Kidney glomerular epithelial cell (primary cell): ENCODE measurements around the gene CEBPB.
"Not testable (repeated sequence)": the region's sequence is repeated elsewhere in the genome, so short reads cannot be mapped to it uniquely, and the experiment has no call there.

ENCODE experiments used
- DNase-seq: peaks from one replicate; lab custom pipeline; 2025; lab: John Stamatoyannopoulos, UW

Gene CEBPB

GRCh38 chr20:50193199-50193835 lies 2.7 kb downstream of the CEBPB start:
- DNase-seq = no peak

DNA sequence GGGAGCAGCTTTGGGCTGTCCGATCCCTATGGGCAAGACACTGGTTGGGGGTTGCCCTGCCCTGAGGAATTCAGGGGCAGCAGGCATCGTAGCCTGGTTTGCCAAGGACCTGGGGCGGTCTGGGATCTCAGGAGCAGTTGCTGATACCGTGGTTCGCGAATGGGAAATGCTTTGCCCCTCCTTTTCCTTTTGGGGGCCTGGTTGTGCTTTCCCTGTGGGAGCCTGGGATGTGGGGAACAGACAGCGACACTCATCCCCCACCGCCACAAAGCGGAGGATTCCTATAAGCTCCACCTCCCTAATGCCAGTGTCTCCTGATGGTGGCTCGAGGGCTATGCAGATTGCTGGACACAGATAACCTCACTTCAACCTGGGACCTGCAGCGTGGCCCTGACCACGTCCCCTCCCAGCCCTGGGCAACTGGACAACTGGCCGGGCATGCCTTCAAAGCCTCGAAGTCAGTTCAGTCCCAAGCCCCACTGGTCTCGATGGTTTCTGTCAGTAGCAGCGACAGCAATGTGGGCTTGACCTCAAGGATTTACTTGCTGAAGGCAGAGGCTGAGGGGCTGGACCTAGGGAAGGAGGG lies 3.3 kb downstream of the CEBPB start:
- DNase-seq = no peak

DNA sequence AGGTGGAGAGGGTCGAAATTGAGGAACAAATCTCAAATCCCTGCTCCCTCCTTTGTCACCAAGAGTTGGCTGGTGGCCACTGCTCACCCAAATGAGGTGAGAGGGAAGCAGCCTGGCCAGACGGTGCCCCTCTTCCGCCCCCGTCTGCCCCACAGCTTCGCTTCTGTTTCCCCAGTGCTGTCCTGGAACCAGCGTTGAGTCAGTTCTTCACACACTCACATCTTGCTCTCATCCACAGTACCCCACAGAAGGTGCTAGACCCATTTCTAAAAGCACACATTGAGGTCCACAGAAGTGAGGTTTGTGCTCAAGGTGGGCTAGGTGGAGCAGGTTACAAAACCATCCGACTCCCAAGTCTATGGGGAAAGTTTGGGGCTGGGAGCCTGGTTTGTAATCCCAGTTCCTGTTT lies 3.8 kb downstream of the CEBPB start:
- no peak for DNase-seq

DNA sequence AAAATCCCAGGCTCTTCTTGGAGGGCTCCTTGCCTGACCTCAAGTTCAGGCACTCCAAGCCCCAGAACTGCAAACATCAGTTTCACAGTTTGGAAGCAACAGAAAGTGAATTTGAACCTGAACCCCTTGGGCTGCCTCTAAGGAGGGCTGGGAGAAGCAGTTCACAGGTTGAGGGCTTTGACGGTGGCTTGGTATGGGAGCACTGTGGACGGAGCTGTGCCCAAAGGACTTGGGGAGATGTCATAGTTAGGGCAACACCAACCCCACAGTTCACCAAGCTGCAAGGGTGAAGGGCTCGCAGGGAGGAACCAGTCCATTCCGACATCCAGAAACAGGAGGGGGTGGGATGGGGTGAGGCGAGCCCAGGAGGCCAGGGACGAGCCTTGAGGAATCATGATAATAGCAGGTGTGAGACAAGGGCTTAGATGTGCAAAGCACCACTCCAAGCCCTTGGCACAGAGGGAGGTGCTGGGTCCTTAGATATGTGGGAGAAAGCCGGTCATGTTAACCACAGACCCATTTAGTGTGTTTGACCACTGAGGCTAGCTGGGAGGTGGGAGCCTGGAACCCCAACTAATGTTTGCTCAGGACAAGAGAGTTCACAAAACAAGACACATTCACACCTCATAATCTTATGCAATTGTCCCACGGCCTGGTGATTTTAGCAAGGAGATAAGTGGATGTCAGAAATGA lies 4.3 kb downstream of the CEBPB start:
- DNase-seq = no peak

GRCh38 chr20:50195524-50196120 lies 5.0 kb downstream of the CEBPB start:
- DNase-seq = no peak

DNA sequence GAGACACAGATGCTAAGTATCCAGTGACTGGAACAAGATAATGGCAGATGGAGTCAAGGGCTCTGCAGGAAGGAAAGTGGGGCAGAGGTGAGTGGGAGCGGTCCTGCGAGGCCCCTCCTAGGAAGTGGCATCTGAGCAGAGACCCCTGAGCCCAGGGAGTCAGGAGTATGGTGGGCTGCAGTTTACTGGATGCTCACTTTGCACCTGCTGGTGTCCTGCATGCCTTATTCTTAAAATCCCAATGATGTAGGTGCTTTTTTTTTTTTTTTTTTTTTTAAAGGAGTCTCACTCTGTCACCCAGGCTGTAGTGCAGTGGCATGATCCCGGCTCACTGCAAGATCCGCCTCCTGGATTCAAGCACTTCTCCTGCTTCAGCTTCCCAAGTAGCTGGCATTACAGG lies 5.6 kb downstream of the CEBPB start:
- DNase-seq = no peak

- DNase-seq = no peak
Observed at GRCh38 chr20:50196896-50197295, 6.3 kb downstream of the CEBPB start.

DNA sequence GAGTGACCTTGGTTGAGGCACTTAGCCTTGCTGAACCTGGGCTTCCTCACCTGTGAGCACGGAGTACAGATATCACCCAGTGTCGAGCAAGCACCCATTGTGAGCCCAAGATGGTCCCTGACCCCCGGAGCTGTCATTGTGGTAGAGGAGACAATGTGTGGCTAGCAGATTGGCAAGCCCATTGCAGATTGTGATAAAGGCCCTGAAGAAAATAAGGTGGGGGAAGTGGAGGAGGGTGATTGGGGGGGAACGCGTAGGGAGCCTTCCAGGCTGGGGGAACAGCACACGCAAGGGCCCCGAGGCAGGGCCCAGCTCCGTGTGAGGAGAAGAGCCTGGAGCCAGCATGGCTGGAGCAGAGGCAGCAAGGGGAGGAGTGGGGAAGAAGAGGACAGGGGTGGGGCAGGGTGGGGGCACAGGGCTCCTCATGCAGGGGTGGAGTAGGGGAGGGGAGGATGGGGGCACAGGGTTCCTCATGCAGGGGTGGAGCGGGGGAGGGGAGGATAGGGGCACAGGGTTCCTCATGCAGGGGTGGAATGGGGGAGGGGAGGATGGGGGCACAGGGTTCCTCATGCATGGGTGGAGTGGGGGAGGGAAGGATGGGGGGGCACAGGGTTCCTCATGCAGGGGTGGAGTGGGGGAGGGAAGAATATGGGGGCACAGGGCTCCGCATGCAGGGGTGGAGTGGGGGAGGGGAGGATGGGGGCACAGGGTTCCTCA lies 7.0 kb downstream of the CEBPB start:
- no peak for DNase-seq

DNA sequence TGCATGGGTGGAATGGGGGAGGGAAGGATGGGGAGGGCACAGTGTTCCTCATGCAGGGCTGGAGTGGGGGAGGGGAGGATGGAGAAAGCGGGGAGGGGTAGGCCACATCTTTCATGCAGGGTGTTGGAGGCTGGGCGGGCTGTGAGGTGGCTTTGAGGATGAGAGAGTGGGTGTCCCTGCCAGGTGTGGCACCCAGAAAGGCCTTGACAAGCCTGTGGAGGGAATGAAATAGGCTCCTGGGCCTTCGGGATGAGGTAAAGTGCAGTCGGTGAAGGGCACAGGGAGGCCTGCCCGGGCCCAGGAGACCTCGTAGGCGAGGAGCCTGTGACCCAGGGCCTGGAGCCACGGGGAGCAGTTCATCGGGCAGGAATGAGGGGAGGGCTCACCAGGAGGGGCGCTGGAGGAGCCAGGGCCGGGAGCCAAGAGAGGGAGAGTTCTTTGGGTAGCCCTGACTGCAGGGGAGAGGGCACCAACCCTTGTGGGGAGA lies 7.6 kb downstream of the CEBPB start:
- no peak for DNase-seq

DNA sequence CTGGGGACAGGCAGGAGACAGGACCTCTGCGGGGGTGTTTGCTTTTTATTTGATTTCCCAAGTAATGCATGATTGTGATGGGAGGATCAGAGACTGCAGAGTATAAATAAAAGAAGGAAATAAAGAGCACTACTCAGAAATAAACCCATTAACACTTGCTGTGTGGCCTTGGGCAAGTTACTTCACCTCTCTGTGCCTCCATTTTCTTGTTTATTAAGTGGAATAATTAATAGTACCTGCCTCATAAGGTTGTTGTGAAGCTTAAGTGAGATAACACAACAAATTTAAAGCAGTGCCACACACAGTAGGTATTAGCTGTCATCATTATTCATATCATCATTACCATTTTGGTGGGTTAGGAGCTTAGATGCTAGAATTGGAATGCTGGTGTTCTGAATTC lies 8.1 kb downstream of the CEBPB start:
- no peak for DNase-seq

DNA sequence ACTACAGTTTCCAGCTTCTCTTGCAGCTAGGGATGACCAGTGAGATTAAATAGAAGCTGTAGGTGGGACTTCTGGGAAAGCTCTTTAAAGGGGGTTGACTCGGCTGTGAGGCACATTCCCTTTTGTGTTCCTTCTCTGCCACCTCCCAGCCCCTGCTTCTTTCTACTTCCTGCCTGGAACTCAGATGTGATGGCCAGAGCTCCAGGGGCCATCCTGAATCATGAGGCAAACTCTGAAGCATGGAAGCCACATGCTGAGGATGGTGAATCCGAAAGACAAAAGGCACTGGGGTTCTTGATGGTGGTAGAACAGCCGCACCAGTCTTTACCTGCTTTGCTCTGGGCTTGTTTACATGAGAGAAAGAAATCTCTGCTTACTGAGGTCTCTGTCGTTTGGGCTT lies 9.1 kb downstream of the CEBPB start:
- no peak for DNase-seq

DNA sequence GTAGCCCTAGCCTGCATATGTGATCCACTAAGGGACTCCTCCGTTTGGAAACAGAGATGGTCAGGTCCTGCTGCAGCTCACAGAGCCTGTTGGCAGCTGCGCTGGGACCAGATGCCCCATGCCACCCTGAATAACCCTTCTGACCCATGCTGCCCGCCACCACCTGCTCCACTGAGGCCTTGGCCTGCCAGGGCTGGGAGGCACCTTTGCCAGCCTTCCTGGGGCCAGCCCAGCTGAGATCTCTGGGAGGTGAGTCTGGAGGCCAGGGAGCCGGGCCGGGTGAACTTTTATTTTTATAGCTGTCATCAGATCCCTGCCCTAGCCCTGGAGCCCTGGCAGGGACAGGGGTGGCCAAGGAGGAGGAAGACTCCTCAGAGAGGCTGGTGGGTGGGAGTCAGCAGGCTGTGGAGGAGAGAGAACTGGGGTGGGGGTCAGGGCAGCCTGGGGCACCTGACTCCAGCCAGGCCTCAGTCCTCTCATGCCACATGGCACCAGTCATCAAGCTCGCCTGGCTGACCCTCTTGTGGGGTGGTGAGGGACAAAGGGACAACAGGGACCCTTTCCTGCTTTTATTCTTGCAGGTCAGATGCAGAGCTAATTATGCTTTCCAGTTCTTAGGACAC lies 10.0 kb downstream of the CEBPB start:
- DNase-seq = no peak

GRCh38 chr20:50201710-50202109 lies 11.1 kb downstream of the CEBPB start:
- not testable (repeated sequence) for DNase-seq

- no peak for DNase-seq
Observed at GRCh38 chr20:50202677-50203076, 12.0 kb downstream of the CEBPB start.

DNA sequence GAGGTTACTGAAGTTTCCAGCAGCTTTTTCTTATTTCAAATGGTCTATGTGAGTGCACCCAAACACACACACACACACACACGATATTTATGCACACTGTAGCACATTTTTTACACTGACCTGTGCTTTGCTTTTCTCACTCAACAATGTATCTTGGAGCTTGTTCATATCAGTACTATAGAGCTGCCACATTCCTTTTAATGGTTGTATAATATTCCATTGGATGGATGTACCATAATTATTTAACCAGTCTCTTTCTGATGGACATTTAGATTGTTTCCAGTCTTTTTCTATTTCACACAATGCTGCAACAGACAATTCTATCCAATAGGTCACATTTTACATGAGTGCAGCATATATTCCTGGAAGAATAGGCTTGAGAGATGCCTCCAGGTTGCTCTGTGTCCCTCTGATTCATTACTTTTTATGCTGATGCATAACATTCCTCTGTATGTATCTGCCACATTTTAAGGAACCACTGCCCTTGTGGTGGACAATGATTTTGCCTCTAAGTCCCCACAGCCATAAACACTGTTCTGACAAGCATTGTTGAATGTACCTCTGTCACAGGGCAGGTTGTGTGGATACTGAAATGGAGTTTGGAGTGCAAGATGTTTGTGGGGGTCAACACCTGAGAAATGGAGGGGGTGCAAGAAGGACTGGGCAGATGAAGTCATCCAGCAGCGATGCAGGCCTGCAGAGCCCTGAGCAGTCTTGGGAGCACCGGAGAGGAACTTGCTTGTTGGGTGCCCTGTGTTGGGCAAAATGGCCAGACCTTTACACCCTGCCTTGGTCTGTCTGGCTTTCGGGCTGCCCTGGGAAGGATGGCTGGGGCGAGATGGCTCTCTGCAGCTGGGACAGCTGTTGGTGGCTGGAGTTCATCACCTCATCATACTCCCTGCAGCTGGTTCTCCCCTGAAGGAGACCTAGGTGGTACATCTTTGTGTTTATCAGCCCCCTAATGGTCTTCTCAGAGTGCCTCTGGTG lies 13.6 kb downstream of the CEBPB start:
- no peak for DNase-seq

- DNase-seq = no peak
Observed at GRCh38 chr20:50207026-50207425, 16.4 kb downstream of the CEBPB start.

DNA sequence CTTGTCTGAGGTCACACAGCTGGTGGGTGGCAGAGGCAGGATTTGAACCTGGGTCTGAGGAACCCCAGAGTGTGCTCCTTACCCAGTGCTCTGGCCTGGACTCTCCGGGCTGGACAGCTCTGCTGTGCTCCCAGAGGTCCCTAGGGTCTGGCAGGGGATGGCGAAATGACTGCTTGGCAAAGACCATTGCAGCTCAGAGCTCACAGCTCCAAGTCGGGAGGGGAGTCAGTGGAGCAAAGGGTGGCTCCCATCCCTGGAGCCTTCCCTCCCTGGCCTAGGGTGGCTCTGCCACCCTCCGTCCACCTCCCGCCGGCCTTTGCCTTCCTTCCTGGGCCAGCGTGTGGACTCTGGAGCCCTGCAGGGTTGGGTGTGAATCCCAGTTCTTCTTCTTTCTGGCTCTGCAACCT lies 17.5 kb downstream of the CEBPB start:
- DNase-seq = no peak

- not testable (repeated sequence) for DNase-seq
Observed at GRCh38 chr20:50208815-50209214, 18.2 kb downstream of the CEBPB start.

DNA sequence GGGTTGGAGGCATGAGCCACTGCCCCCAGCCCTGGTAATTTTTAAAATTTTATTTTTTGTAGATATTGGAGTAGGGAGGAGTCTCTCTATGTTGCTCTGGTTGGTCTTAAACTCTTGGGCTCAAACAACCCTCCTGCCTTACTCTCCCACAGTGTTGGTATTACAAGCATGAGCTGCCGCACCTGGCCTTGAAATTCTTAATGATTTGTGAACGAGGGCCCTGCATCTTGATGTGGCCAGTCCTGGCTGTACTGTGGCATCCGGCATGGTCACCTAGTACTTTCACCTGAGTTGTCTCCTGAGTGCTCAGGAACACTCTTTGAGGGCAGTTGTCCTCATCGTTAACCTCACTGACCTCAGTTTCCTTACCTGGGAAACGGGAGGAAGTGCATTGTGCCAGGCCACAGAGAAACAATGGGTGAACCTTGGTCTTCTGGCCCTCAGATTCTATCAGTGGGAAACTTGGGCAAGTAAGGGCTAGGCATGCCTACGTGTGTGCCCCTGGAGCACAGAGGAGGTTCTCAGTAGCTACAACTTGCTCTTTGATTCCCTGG lies 19.5 kb downstream of the CEBPB start:
- DNase-seq = no peak

DNA sequence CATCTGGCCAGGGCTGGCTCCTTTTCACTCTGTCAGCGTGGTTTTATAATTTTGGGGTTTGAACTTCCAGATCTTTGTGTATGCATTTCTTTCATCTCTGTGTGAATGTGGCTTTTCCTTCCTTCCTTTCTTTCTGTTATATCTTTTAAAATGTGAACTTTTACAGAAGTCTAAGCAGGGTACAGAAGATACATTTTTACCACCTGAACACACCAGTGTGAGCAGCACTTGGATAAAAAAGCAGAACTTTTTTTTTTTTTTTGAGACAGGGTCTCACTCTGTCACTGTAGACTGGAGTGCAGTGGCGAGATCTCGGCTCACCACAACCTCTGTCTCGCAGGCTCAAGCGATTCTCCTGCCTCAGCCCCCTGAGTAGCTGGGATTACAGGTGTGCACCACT lies 20.5 kb downstream of the CEBPB start:
- DNase-seq = no peak
